ENCODE measurements around the gene C20orf96.
"Not testable (repeated sequence)": the region's sequence is repeated elsewhere in the genome, so short reads cannot be mapped to it uniquely, and the experiment has no call there.

Gene C20orf96

GRCh38 chr20:284172-284571 is 6.4 kb downstream of the C20orf96 start:
- in situ Hi-C loops (cut with MboI; ENCODE audit: low sequenced_read_pairs): no loop called here

DNA sequence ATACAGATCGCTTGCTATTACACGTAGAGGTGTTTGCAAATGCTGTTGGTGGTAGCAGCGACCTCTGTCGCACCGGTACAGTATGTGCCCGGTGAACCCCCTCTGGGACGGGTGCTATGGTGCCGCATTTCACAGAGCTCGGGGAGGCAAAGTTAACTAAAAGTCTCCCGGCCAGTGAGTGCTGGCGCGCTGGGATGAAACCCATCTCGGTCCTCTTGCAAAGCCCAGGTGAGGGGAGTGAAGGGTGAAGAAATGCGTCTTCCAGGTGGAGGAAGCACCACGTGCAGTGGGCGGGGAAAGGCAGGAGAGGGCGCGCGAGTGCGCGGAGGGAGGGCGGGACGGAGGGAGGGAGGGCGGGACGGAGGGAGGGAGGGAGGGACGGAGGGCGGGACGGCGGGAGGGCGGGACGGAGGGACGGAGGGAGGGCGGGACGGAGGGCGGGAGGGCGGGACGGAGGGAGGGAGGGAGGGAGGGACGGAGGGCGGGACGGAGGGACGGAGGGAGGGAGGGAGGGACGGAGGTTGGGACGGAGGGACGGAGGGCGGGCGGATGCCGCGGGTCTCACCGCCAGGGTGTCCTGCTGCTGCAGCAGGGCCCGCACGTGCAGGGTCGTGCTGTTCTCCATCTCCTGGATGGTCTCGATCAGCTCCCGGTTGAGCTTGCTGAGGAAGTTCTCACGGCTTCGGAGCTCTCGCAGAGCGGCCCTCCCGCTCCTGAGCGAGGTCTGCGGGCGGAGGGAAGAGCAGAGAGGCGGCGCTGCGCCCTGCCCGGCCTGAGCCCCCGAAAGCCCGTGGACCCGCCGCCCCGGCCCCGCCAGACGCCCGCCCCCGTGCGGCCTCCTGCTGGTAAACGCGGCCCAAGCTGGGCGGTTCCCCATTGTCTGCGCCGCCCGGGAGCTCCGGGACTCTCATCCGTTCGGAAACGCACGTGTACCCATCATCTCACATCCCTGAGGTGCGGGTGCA is 11.7 kb downstream of the C20orf96 start:
- in situ Hi-C loops (cut with MboI; ENCODE audit: low sequenced_read_pairs): no loop called here

DNA sequence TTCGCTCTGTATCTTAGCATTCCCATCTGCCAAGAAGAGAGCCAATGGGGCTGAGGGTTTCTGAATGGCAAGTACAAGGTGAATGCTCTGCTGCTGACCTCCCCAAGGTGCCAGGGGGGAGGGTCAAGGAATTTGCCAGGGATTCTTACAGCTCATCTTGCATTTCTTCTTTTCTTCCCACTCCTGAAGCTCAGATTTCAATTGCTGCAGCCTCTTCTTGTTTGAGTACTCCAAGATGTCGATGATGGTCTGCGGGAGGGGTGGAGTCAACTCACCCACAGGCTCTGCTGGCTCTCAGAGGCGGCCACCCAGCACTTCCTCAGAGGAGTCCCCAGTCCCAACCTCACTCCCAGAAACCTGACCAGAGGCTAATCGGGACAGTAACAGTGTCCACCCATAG is 12.4 kb downstream of the C20orf96 start:
- in situ Hi-C loops (cut with MboI; ENCODE audit: low sequenced_read_pairs): no loop called here

DNA sequence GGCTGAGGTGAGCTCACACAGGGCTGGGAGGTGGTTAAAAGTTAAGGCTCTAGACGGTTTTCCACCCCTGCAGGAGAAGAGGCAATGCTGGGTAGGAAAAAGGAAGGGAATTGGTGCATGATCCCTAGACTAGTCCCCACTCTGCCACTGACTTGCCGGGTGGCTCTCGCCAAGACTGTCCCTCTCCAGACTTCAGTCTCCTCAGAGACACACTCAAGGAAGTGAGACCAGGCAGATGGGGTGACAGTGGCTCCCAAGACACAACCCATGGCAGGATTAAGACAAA is 13.1 kb downstream of the C20orf96 start:
- in situ Hi-C loops (cut with MboI; ENCODE audit: low sequenced_read_pairs): no loop called here

GRCh38 chr20:276620-277495 is 13.7 kb downstream of the C20orf96 start:
- in situ Hi-C loops (cut with MboI; ENCODE audit: low sequenced_read_pairs): no loop called here

DNA sequence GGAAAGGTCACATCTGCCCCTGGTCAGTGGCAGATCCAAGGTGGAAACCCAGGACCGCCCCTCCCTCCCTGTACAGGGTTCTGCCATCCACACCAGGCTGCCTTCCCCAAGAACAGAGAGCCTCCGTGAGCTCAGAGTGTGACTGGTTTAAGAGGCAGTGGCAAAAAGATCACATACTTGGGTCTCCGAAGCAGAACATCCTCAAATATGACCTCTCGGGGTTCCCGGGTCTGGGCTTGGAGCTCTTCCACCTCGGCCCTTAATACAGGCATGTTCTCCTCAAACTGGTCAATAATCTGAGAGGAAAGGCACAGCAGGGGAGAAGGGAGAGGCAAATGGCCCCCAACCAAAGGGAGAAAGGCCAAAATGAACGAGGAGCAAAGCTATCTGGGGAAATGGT is 14.8 kb downstream of the C20orf96 start:
- in situ Hi-C loops (cut with MboI; ENCODE audit: low sequenced_read_pairs): no loop called here

GRCh38 chr20:273884-274283 is 16.7 kb downstream of the C20orf96 start:
- in situ Hi-C loops (cut with MboI; ENCODE audit: low sequenced_read_pairs): no loop called here

GRCh38 chr20:272718-273117 is 17.8 kb downstream of the C20orf96 start:
- in situ Hi-C loops (cut with MboI; ENCODE audit: low sequenced_read_pairs): no loop called here

- in situ Hi-C loops (cut with MboI; ENCODE audit: low sequenced_read_pairs): no loop called here
Observed at GRCh38 chr20:271528-271927, 19.0 kb downstream of the C20orf96 start.

- in situ Hi-C loops (cut with MboI; ENCODE audit: low sequenced_read_pairs): no loop called here
Observed at GRCh38 chr20:271069-271468, 19.5 kb downstream of the C20orf96 start.

GRCh38 chr20:270517-270916 is 20.0 kb downstream of the C20orf96 start:
- in situ Hi-C loops (cut with MboI; ENCODE audit: low sequenced_read_pairs): no loop called here

DNA sequence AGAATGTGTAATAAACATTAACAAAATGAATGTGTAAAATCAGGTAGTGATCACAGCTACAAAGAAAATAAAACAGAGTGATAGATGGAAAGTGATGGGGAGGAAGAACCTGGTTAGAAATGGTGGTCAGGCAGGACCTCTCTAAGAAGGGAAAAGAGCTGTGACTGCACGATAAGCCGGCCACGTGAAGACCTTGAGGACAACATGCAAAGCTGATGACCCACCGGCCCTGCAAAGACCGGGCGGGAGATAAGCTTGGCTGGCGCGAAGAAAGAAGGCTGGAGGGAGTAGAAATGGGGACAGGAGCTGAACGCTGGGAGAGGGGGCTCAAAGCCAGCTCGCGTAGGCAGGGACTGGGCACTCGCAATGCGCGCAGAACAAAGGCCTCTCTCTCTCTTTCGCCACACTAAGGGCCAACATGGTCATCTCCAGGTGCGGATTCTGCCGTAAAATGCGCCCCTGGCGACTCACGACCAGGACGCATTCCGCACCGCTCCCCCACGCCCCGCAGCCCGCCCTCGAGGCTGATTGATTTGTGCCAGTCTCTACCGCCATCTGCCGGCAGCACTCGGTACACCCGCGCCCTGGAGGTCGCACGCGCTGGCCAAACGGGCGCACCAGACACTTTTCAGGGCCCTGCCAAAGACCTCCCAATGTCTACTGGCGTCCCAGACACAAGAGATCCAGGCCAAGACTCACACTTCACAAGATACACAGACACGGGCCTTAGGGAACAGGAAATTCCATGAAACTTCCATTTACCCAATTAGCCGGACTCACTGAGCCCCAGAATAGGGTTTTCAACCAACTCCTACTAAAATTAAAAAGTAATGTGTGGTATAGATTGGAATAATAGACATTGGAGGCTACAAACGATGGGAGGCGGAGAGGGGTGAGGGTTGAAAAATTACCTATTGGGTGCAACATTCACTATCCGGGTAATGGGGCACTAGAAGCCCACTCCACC is 23.7 kb downstream of the C20orf96 start:
- in situ Hi-C loops (cut with MboI; ENCODE audit: low sequenced_read_pairs): no loop called here

- in situ Hi-C loops (cut with MboI; ENCODE audit: low sequenced_read_pairs): no loop called here
Observed at GRCh38 chr20:263701-264100, 26.8 kb downstream of the C20orf96 start.

DNA sequence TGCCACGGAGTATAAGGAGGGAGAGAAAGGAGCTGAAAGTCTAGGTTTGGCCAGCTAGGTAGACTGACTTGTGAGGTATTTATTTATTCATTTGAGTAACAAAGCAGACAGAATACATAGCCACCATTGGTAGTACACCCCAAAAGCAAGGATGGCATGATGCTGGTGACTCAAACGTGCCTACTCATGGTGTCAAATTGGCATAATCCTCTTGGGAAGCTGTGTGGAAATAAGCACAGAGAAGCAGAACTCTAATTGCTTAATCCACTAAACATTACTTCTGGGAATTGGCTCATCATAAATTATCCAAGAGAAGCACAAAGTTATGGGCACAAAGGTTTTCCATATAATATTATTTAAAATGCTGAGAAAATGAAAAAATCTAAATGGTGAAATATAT is 30.6 kb downstream of the C20orf96 start:
- in situ Hi-C loops (cut with MboI; ENCODE audit: low sequenced_read_pairs): no loop called here

DNA sequence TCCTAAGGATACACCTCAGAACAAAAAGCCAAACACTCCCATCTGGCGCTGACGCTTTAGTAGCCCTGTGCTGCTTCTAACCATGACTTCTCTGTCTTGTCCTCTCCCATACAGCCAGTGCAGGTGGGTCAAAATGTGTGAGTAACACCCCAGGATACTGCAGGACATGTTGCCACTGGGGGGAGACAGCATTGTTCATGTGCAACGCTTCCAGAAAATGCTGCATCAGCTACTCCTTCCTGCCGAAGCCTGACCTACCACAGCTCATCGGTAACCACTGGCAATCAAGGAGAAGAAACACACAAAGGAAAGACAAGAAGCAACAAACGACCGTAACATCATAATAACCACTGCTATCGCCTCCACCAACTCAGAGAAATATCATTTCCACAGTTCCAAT is 31.6 kb downstream of the C20orf96 start:
- in situ Hi-C loops (cut with MboI; ENCODE audit: low sequenced_read_pairs): no loop called here

- in situ Hi-C loops (cut with MboI; ENCODE audit: low sequenced_read_pairs): no loop called here
Observed at GRCh38 chr20:258269-258858, 32.2 kb downstream of the C20orf96 start.

DNA sequence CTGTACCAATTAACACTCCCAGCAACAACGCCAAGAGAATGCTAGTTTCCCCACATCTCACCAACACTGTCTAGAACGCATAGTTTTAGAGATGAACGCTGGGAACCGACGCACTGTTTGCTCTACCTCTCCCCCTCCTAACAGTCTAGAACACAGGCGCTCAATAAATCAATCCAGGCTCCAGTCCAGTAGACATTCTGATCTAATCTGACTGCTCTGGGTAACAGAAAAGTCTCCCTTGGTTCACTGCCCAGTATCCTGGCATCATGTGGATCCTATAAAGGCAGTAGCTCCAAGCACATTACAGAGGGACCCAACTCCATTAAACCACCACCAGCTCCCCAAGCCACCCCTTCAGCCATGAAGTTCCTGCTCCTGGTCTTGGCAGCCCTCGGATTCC is 33.1 kb downstream of the C20orf96 start, which contains the start of gene DEFB132:
Gene DEFB132, plus strand, starts transcription at position 306 of the 400 bp plus-strand sequence. Its CDS starts 55 bp downstream, at position 361.
- in situ Hi-C loops (cut with MboI; ENCODE audit: low sequenced_read_pairs): no loop called here

DNA sequence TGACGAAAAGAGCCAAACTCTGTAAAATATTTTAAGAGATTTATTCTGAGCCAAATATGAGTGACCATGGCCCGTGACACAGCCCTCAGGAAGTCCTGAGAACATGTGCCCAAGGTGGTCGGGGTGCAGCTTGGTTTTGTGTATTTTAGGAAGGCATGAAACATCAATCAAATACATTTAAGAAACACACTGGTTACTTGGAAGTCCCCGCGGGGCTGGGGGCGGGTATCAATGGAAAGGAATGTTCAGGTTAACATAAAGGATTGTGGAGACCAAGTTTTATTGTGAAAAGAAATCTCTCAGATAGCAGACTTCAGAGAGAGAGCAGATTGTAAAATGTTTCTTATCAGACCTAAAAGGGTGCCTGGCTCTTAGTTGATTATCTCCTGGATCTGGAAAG is 37.1 kb downstream of the C20orf96 start:
- in situ Hi-C loops (cut with MboI; ENCODE audit: low sequenced_read_pairs): not testable (repeated sequence)

DNA sequence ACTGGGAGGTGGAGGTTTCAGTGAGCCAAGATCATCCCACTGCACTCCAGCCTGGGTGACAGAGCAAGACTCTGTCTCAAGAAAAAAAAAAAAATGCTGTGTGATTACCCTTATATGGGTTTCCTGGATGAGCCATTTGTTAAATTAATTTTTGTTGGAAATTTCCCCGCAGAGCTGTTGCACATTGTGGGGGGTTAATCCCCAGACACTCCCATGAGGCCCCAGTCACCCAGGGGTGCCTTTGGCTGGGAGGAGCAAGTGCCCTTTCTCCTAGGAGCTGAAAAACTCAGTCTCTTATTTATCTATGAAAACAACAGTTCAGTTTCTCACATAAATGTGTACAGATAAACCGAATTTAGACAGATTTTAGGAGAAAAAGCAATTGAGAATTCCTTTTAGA is 37.7 kb downstream of the C20orf96 start:
- in situ Hi-C loops (cut with MboI; ENCODE audit: low sequenced_read_pairs): no loop called here

DNA sequence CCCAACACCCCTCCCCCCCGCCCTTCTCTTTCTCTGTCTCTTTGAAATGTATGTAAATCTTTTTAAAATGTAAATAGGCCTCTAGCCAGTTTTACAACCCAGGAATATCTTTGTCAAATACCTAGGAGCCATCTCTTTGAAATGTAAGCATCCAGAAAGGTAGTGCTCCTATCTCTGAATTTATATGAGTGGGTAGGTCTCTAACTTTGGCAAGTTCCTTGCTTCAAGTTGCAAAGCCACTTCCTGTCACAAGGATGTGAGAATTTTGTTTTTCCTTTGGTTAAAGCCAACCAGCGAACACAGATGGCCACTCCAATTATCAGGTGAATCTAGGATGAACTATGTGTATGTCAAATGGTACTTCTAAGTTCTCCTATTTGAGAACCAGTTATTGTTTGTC is 39.2 kb downstream of the C20orf96 start:
- in situ Hi-C loops (cut with MboI; ENCODE audit: low sequenced_read_pairs): no loop called here
